PC-9 (cell line): ENCODE data around the gene MPDU1. TPM values are rescaled to one million over a fixed set of nuclear protein-coding genes. Genes with fewer than 3 reads are reported as not detected.

Source experiments
- Bru-seq: library from RNA; stranded (reverse); fragments of 400-500 nt; gene quantifications from one replicate; lab custom pipeline; 2021; lab: Mats Ljungman, UMichigan
- BruChase-seq, 2 experiments: library from RNA; stranded (reverse); fragments of 400-500 nt; gene quantifications; one replicate each; lab custom pipeline; 2021; lab: Mats Ljungman, UMichigan
- BruUV-seq: library from RNA; stranded (reverse); fragments of 400-500 nt; replicated peaks from 2 replicates; lab custom pipeline; 2021; lab: Mats Ljungman, UMichigan
- CTCF ChIA-PET: fragments of 300-600 bp; sonication (Branson Sonifier 250); formaldehyde crosslinking; loops from one replicate; lab custom pipeline; 2022; ENCODE audit warnings: antibody characterized with exemption; lab: Charles Lee
- POLR2A ChIA-PET: fragments of 300-600 bp; sonication (Branson Sonifier 250); formaldehyde crosslinking; loops from one replicate; lab custom pipeline; 2022; ENCODE audit warnings: antibody characterized with exemption; ENCODE audit not compliant: unreplicated experiment; lab: Charles Lee
- DNase-seq, 2 experiments: peaks; one replicate each; pipeline versions ENCODE4 v3.0.0 to v3.0.0-alpha.2; 2015 to 2022; ENCODE audit warnings: mixed read lengths in 1 of 2
- H2AFZ ChIP-seq: fragments of 200-600 bp; sonication (generic); 2 replicates; pipeline ENCODE4 v1.8.1; 2017; ENCODE audit warnings: antibody characterized with exemption
- H3F3A ChIP-seq: fragments of 200-600 bp; sonication (generic); 2 replicates; pipeline ENCODE4 v1.8.1; 2017; ENCODE audit warnings: antibody characterized with exemption, mild to moderate bottlenecking, low read depth; ENCODE audit not compliant: insufficient read depth
- H3K27ac ChIP-seq: fragments of 200-600 bp; sonication (generic); 2 replicates; pipeline ENCODE4 v1.6.1; 2016; ENCODE audit warnings: mixed run types
- H3K27me3 ChIP-seq: fragments of 200-600 bp; sonication (generic); 2 replicates; pipeline ENCODE4 v1.6.1; 2016; ENCODE audit warnings: low read depth, mixed run types; ENCODE audit not compliant: insufficient read depth
- H3K36me3 ChIP-seq: fragments of 200-600 bp; sonication (generic); 2 replicates; pipeline ENCODE4 v1.6.1; 2016; ENCODE audit warnings: low read depth, mixed run types
- H3K4me1 ChIP-seq: fragments of 200-600 bp; sonication (generic); replicated peaks from 2 replicates; pipeline ENCODE4 v1.6.1; 2016; ENCODE audit warnings: mixed run types; ENCODE audit not compliant: insufficient read depth
- H3K4me2 ChIP-seq: fragments of 200-600 bp; sonication (generic); 2 replicates; pipeline ENCODE4 v1.6.1; 2017; ENCODE audit warnings: mixed run types
- H3K4me3 ChIP-seq: fragments of 200-600 bp; sonication (generic); 2 replicates; pipeline ENCODE4 v1.6.1; 2016; ENCODE audit warnings: mixed run types
- H3K79me2 ChIP-seq: fragments of 200-600 bp; sonication (generic); 2 replicates; pipeline ENCODE4 v1.6.1; 2017; ENCODE audit warnings: low read depth, mixed run types
- H3K9me2 ChIP-seq: fragments of 200-600 bp; sonication (generic); 2 replicates; pipeline ENCODE4 v1.8.1; 2017; ENCODE audit warnings: mild to moderate bottlenecking; ENCODE audit not compliant: insufficient read depth
- H3K9me3 ChIP-seq: fragments of 200-600 bp; sonication (generic); 2 replicates; pipeline ENCODE4 v1.8.1; 2016; ENCODE audit warnings: low read depth; ENCODE audit not compliant: insufficient read depth
- H4K20me1 ChIP-seq: fragments of 200-600 bp; sonication (generic); 2 replicates; pipeline ENCODE4 v1.8.1; 2017; ENCODE audit not compliant: insufficient read depth
- CTCF ChIP-seq: fragments of 200-600 bp; sonication (generic); conservative IDR thresholded peaks from 2 replicates; pipeline ENCODE4 v1.6.1; 2017; ENCODE audit warnings: mixed run types, antibody characterized with exemption, mild to moderate bottlenecking, moderate library complexity
- EZH2 ChIP-seq: fragments of 200-600 bp; sonication (generic); IDR thresholded peaks from 2 replicates; pipeline ENCODE4 v1.8.0; 2017; ENCODE audit warnings: antibody characterized with exemption, low read depth
- intact Hi-C: fragments of 100-400 bp; cut with micrococcal nuclease; formaldehyde crosslinking; loops from one replicate; pipeline ENCODE4 v1.10.0; 2022; ENCODE audit not compliant: unreplicated experiment
- long read RNA-seq: library from polyadenylated mRNA; stranded (forward); transcript quantifications from one replicate; pipeline ENCODE4 v2.0.0, GENCODE V29; 2022
- total RNA-seq: library from RNA; stranded (reverse); gene quantifications from 2 replicates; pipeline ENCODE4 v1.2.3, GENCODE V29; 2021

The MPDU1 gene
- total RNA-seq: 33.4 and 44.2 TPM in 2 replicates
- Bru-seq, nascent RNA: percentile 70 among the genes with signal in this experiment
- percentile 69 among the genes with signal in this experiment for BruChase-seq, experiment 1, labeled RNA remaining after a 2-hour chase
- percentile 90 among the genes with signal in this experiment for BruChase-seq, experiment 2, labeled RNA remaining after a 6-hour chase
- long read RNA-seq, transcript MPDU1-201 (7 exons, 1,601 nt): major isoform, 54 of 115 reads
- long read RNA-seq, transcript MPDU1-203 (6 exons, 1,125 nt): minor isoform, 29 of 115 reads
- long read RNA-seq, partial matches to known transcripts: 4 of 115 reads
- long read RNA-seq, other reads (novel, unspliced or antisense): 16 of 115 reads

- CTCF ChIA-PET: interaction anchor here (0.6 to 0.9 kb wide), 3 partner anchors 66 to 134 kb away, joined by 3 to 7 read pairs (median 5); partner anchors contain the start of genes DNAH2, TP53 and WRAP53
- intact Hi-C loops: loop anchor here (1.0 to 10.0 kb wide), 4 partner anchors 105 to 539 kb away; partner anchors contain the start of genes CHD3, CYB5D1, NAA38 and SLC16A11
- POLR2A ChIA-PET: interaction anchor here (0.5 to 1.4 kb wide), 10 partner anchors 10 to 824 kb away, joined by 3 to 14 read pairs (median 6); partner anchors contain the start of genes FXR2 and TP53
- Histone ChIP-seq H4K20me1 (peaks cover 5% of the 10 kb centered on the region), H3K4me3 (peak within 1 kb of the TSS; percentile 65), H3K79me2 (peaks cover 41% of the 10 kb centered on the region), H3K36me3 (no peaks in the 10 kb centered on the region), H3K9me3 (no peaks in the 10 kb centered on the region), H3K9me2 (no peaks in the 10 kb centered on the region), H3K4me1 (peaks cover 41% of the 10 kb centered on the region), H3K27me3 (no peaks in the 10 kb centered on the region), H3K27ac (peak within 1 kb of the TSS; percentile 87), H3K4me2 (peak within 1 kb of the TSS; percentile 88), H2AFZ (peak within 1 kb of the TSS; percentile 71), H3F3A (peaks cover 31% of the 10 kb centered on the region)
- BruUV-seq: TSS peak; percentile 13
- TF ChIP-seq CTCF (no peak), EZH2 (no peak)
- DNase-seq: peak; percentile 72 to 97
These were observed at the start of gene MPDU1 for GRCh38 chr17:7583253-7584109. Gene MPDU1 (plus strand): TSS chr17:7583852. CDS start chr17:7583863, 11 bp downstream.

DNA sequence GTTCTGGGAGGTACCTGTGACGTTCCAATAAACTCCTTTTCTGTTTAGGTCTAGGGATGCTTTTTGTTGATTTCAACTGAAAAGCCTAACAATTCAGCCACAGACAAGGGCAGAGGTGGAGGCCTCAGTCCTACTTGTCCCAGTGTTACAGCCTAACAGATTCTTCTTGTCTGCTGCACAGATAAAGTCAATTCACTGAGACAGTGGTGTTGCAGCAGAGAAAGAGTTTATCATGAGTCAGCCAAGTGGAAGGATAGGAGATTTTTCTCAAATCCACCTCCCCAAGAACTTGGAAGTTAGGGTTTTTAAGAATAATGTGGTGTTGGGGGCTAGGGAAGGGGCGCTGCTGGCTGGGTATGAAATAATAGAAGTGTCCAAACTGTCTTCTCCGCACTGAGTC, 45.6 kb upstream of the MPDU1 start:
- no peak overlapping the region for H3K4me3 ChIP-seq
- no peaks in the 10 kb centered on the region; the same call in 1 of the 2 replicates for H3K9me3 ChIP-seq
- intact Hi-C loops: no loop called here
- H3K36me3 ChIP-seq: no peaks in the 10 kb centered on the region
- H3F3A ChIP-seq: no peaks in the 10 kb centered on the region
- CTCF ChIA-PET: no interaction called here
- no peak overlapping the region for H2AFZ ChIP-seq
- BruUV-seq: no TSS peak
- H3K79me2 ChIP-seq: no peaks in the 10 kb centered on the region
- POLR2A ChIA-PET: no interaction called here
- H3K27ac ChIP-seq: no peak overlapping the region
- TF ChIP-seq EZH2: no peak
- no peak for TF ChIP-seq CTCF
- H3K9me2 ChIP-seq: no peaks in the 10 kb centered on the region
- no peaks in the 10 kb centered on the region for H4K20me1 ChIP-seq
- no peaks in the 10 kb centered on the region for H3K4me1 ChIP-seq
- no peak for DNase-seq
- H3K4me2 ChIP-seq: no peak overlapping the region
- no peaks in the 10 kb centered on the region for H3K27me3 ChIP-seq

DNA sequence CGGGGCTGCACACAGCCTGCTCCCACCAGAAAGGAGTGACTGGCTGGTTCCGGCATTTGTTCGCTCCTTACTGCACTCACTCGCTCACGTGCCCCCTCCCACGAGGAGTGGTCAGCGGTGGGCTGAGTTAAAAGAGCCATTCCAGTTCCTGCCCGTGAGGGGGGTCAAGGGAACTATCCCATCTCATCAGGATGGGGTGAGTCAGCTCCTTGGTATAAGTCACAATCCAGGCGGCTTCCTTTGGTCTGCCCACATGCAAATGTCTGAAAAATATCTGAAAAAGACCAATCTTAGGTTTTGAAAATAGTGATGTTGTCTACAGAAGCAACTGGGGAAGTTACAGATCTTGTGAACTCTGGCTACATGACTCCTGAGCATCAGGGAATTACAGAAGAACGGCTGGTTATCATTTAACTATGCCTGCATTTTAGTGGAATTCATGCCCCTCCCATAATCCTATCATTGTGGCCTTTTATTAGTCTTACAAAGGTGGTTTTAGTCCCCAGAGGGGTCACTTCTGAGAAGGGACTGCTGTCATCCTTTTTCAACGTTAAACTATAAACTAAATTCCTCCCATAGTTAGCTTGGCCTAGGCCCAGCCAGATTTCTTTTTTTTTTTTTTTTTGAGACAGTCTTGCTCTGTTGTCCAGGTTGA, 44.6 kb upstream of the MPDU1 start:
- BruUV-seq: no TSS peak
- Histone ChIP-seq H3K9me2 (no peaks in the 10 kb centered on the region), H2AFZ (no peak overlapping the region)

More for the DNA sequence above, 44.6 kb upstream of the MPDU1 start:
- Histone ChIP-seq H3F3A (no peaks in the 10 kb centered on the region), H4K20me1 (no peaks in the 10 kb centered on the region), H3K4me2 (no peak overlapping the region), H3K36me3 (no peaks in the 10 kb centered on the region), H3K79me2 (no peaks in the 10 kb centered on the region), H3K4me3 (no peak overlapping the region), H3K9me3 (no peaks in the 10 kb centered on the region; the same call in 1 of the 2 replicates), H3K27ac (no peak overlapping the region), H3K4me1 (no peaks in the 10 kb centered on the region), H3K27me3 (no peaks in the 10 kb centered on the region)
- CTCF ChIA-PET: no interaction called here
- TF ChIP-seq CTCF: no peak
- no peak for TF ChIP-seq EZH2
- POLR2A ChIA-PET: no interaction called here
- intact Hi-C loops: no loop called here
- DNase-seq: no peak
